NCI-H2081 treated with DMSO at 0.1 percent for 48 hours (cell line): ENCODE measurements around the gene SAA4.
"Not testable (repeated sequence)": the region's sequence is repeated elsewhere in the genome, so short reads cannot be mapped to it uniquely, and the experiment has no call there.

Experiments
- DNase-seq: peaks from one replicate; lab custom pipeline; 2025; lab: John Stamatoyannopoulos, UW

SAA4 gene

GRCh38 chr11:18189476-18190245, 46.9 kb downstream of the SAA4 start:
- not testable (repeated sequence) for DNase-seq

- DNase-seq, result no peak
These were observed 47.8 kb downstream of the SAA4 start for GRCh38 chr11:18188796-18189195.
